Measurements from ENCODE around the gene TMEM101.
"Not testable (repeated sequence)": the region's sequence is repeated elsewhere in the genome, so short reads cannot be mapped to it uniquely, and the experiment has no call there.

- TF ChIP-seq PKNOX1, SUZ12, TARDBP (IDR thresholded peaks at IDR 0.05): not testable (repeated sequence)
These were observed 53.5 kb downstream of the TMEM101 start for GRCh38 chr17:43961292-43961691.

Measured in HEK293T (cell line).